ENCODE data around the gene PAH. TPM values are rescaled to one million over a fixed set of nuclear protein-coding genes. Genes with fewer than 3 reads are reported as not detected.

Gene PAH
- total and polyA plus RNA-seq, 10 of the 15 experiments (the other 5 are each of a cell fraction or from before 2014, with no cell fraction given): 0.20 to 4.8 (median 0.55) TPM; not detected in 1

DNA sequence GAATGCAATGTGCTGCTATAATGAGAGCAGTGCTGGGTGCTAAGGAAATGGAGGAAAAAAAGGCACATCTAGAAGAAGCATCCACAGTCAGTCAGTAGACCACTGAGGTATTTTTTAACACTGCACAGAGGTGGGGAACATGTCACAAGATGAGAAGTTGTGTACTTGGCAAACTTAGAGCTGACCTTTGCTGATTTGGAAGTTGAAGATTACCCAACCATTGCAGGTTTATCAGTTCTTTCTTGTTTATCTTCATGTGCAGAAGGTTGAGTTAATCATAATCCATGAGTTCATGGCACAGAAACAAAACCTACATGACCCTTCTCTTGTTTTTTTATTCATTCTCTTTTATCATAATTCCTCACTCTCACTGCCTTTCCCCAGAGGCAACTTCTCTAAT, 3.2 kb upstream of the PAH start (continued):
- no peak for TF ChIP-seq TCF7 (IDR thresholded peaks at IDR 0.05; ENCODE audit: borderline replicate concordance)
- TF ChIP-seq BCL11A (IDR thresholded peaks at IDR 0.05; ENCODE audit: low read depth, low read length): no peak

GRCh38 chr12:102918840-102919239, 1.8 kb upstream of the PAH start:
- Histone ChIP-seq H3K9ac (ENCODE audit: control insufficient read depth, insufficient read depth, low read length) (no peak overlapping the region), H3K27ac (ENCODE audit: control insufficient read depth, insufficient read depth) (no peak overlapping the region), H3K9me3 (replicated peaks; ENCODE audit: control insufficient read depth, insufficient read depth, low read length) (no peaks in the 10 kb centered on the region; the same call in 2 of the 3 replicates), H3K36me3 (ENCODE audit: control insufficient read depth in 2 of 2, insufficient read depth in 2 of 2, low read length in 1 of 2) (no peaks in the 10 kb centered on the region), H3K4me1 (ENCODE audit: control insufficient read depth, insufficient read depth, low read length) (peaks cover 14% of the 10 kb centered on the region), H3K4me2 (ENCODE audit: control insufficient read depth, insufficient read depth) (no peak overlapping the region), H3K27me3 (replicated peaks in 1 of 2; ENCODE audit: control insufficient read depth in 2 of 2, insufficient read depth in 2 of 2, low read length in 1 of 2) (no peaks in the 10 kb centered on the region), H2AFZ (ENCODE audit: control insufficient read depth, low read depth, low read length) (peak overlapping the region; percentile 34), H3K4me3 (no peak overlapping the region), H4K20me1 (ENCODE audit: control insufficient read depth, insufficient read depth) (no peaks in the 10 kb centered on the region), H3K79me2 (ENCODE audit: control insufficient read depth, insufficient read depth, low read length) (no peaks in the 10 kb centered on the region)
- ChIA-PET RAD21 (ENCODE audit: unreplicated experiment) (interaction anchor here (0.9 to 1.2 kb wide), 2 partner anchors 15 to 17 kb away, joined by 3 to 4 read pairs; no protein-coding TSS in a partner anchor), POLR2A (interaction anchor here (0.7 to 1.2 kb wide), 2 partner anchors 15 to 36 kb away, joined by 3 read pairs; no protein-coding TSS in a partner anchor), CTCF (interaction anchor here (1.1 to 3.8 kb wide), 7 partner anchors 14 to 631 kb away, joined by 3 to 19 read pairs (median 3); no protein-coding TSS in a partner anchor), SMC1A (ENCODE audit: uncharacterized antibody, unreplicated experiment) (interaction anchor here (0.7 to 1.5 kb wide), 3 partner anchors 13 to 352 kb away, joined by 3 to 5 read pairs (median 3); no protein-coding TSS in a partner anchor)
- no peak for TF ChIP-seq SMAD5 (IDR thresholded peaks at IDR 0.05; ENCODE audit: low read depth)
- TF ChIP-seq, protein P1, sequence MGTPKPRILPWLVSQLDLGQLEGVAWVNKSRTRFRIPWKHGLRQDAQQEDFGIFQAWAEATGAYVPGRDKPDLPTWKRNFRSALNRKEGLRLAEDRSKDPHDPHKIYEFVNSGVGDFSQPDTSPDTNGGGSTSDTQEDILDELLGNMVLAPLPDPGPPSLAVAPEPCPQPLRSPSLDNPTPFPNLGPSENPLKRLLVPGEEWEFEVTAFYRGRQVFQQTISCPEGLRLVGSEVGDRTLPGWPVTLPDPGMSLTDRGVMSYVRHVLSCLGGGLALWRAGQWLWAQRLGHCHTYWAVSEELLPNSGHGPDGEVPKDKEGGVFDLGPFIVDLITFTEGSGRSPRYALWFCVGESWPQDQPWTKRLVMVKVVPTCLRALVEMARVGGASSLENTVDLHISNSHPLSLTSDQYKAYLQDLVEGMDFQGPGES (IDR thresholded peaks at IDR 0.05): no peak
- peak; percentile 78 to 85 for TF ChIP-seq BHLHE40 (IDR thresholded peaks at IDR 0.05; ENCODE audit: borderline replicate concordance in 1 of 2, low read depth in 2 of 2, low read length in 1 of 2)
- no peak for TF ChIP-seq SUPT20H (IDR thresholded peaks at IDR 0.05; ENCODE audit: borderline replicate concordance, control insufficient read depth, low read depth, low read length)
- TF ChIP-seq WRNIP1 (IDR thresholded peaks at IDR 0.05; ENCODE audit: borderline replicate concordance, low read depth, low read length): no peak
- TF ChIP-seq ASH2L (IDR thresholded peaks at IDR 0.05; ENCODE audit: borderline replicate concordance, low read depth): no peak
- BruUV-seq (replicated peaks): no TSS peak
- in situ Hi-C loops (cut with MboI) (no loop called here), intact Hi-C loops (cut with micrococcal nuclease; ENCODE audit: unreplicated experiment) (no loop called here)
- no peak for DNase-seq (ENCODE audit: low read depth, low spot score)
- FAIRE-seq: no peak
- peak; percentile 36; the same call in 2 of the 3 replicates for ATAC-seq
- 0% methylated on average over 2 of the region's 2 CpGs for WGBS (ENCODE audit: insufficient coverage, insufficient replicate concordance, low lambda C conversion rate, missing lambda C conversion rate)

Data from GM12878 (cell line).